ENCODE data around the gene NUDT8.
"Not testable (repeated sequence)": the region's sequence is repeated elsewhere in the genome, so short reads cannot be mapped to it uniquely, and the experiment has no call there.

Gene NUDT8

GRCh38 chr11:67593565-67593905 is 36.2 kb downstream of the NUDT8 start:
- DNase-seq (ENCODE audit: low read depth): no peak

DNA sequence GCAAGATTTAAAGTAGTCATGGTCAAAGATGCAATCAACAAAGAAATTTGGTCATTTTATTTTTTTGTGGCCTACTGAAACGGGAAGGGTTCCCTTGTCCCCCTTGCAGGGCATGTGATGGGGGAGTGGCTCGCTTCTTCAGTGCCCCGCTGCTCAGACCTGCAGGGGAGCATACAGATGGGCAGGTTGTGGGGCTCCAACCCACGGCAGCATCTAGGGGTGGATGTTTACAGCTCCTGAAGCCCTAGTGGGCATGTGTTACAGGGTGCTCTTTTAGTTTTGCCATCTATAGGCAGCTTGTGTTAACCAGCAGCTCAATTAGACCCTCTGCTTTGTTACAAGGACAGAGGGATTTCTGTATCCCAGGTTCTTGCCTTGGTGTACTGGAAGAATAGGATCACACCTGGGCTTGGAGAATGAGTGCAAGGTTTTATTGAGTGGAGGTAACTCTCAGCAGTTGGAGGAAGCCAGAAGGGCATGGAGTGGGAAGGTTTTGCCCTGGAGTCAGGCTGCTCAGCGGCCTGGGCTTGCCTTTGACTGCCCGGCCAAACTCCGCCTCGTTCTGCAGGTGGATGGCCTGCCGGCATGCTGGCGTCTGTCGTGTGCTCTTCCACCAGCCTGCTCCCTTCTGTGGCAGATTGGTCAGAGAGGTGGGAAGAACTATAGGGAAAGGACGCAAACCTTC is 36.7 kb downstream of the NUDT8 start:
- no peak for DNase-seq (ENCODE audit: low read depth)

- not testable (repeated sequence) for DNase-seq (ENCODE audit: low read depth)
Measured at GRCh38 chr11:67588899-67589415, 40.8 kb downstream of the NUDT8 start.

DNA sequence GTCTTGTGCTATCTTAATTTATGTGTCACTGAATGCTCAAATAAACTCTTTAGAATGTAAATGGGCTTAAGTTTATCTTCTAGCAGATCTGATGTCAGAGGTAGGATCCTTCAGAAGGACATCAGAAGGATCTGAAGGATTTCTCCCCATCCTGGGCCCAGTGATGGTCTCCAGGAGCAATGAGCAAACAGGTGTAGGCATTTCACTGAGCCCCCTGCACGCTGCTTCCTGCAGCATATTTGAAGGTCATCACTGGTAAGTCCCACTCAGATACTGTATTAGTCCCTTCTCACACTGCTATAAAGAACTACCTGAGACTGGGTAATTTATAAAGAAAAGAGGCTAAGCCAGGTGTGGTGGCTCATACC is 41.6 kb downstream of the NUDT8 start:
- no peak for DNase-seq (ENCODE audit: low read depth)

GRCh38 chr11:67586568-67587250 is 43.0 kb downstream of the NUDT8 start:
- DNase-seq (ENCODE audit: low read depth): no peak

- DNase-seq (ENCODE audit: low read depth): no peak
Measured at GRCh38 chr11:67585911-67586310, 43.8 kb downstream of the NUDT8 start.

- no peak for DNase-seq (ENCODE audit: low read depth)
Measured at GRCh38 chr11:67584881-67585873, 44.6 kb downstream of the NUDT8 start.

- DNase-seq (ENCODE audit: low read depth): peak; percentile 63
Measured at GRCh38 chr11:67584205-67584880, 45.4 kb downstream of the NUDT8 start.

DNA sequence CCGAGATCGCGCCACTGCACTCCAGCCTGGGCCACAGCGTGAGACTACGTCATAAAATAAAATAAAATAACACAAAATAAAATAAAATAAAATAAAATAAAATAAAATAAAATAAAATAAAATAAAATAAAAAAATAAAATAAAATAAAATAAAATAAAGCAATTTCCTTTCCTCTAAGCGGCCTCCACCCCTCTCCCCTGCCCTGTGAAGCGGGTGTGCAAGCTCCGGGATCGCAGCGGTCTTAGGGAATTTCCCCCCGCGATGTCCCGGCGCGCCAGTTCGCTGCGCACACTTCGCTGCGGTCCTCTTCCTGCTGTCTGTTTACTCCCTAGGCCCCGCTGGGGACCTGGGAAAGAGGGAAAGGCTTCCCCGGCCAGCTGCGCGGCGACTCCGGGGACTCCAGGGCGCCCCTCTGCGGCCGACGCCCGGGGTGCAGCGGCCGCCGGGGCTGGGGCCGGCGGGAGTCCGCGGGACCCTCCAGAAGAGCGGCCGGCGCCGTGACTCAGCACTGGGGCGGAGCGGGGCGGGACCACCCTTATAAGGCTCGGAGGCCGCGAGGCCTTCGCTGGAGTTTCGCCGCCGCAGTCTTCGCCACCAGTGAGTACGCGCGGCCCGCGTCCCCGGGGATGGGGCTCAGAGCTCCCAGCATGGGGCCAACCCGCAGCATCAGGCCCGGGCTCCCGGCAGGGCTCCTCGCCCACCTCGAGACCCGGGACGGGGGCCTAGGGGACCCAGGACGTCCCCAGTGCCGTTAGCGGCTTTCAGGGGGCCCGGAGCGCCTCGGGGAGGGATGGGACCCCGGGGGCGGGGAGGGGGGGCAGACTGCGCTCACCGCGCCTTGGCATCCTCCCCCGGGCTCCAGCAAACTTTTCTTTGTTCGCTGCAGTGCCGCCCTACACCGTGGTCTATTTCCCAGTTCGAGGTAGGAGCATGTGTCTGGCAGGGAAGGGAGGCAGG is 46.2 kb downstream of the NUDT8 start, which contains the start of gene GSTP1:
TSS of gene GSTP1 (plus strand) at position 566 of the 958 bp plus-strand sequence. CDS start at position 598, 32 bp downstream.
- peak; percentile 82 for DNase-seq (ENCODE audit: low read depth)

DNA sequence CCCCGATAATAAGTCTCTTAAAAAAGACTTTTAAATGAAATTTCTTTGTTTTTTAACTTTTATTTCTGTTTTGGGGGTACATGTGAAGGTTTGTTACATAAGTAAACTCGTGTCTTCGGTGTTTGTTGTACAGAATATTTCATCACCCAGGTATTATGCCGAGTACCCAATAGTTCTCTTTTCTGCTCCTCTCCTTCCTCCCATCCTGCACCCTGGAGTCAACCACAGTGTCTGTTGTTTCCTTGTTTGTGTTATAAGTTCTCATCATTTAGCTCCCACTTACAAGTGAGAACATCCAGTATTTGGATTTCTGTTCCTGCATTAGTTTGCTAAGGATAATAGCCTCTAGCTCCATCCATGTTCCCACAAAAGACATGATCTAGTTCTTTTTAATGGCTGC is 47.7 kb downstream of the NUDT8 start:
- DNase-seq (ENCODE audit: low read depth): no peak

DNA sequence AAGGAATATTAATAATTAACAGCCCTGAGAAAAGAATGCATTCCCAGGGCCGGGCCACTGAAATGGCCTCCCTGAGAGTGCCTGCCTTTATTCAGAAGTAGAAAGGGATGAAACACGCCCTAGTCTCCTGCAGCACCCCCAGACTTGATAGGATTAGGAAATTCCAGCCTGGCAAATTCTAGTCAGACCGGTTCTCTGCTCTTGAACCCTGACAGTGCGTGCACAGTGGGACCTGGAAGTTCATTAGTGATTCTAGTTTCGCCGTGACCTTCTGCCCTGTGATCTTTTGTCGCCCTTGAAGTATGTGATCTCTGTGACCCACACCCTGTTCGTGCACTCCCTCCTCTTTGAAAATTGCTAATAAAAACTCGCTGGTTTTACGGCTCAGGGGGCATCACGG is 48.3 kb downstream of the NUDT8 start:
- no peak for DNase-seq (ENCODE audit: low read depth)

DNA sequence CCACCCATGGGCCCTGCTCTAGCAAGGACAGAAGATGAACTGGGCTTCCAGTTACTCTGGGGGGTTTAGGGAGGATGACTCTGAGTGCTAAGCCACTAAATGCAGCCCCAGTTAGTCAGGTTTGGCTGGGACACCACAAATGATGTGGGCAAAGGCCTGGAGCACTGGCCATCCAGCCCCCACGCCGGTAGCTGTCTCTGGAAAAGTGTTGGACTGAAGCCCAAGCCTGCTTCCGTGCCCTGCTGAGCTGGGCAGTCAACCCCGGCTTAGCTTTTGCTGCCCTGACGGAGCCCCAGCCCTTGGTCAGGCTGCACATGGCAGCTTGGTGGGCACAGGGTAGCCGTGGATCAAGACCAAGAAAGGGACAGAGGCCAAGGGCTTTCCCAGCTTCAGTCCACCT is 51.8 kb downstream of the NUDT8 start:
- no peak for DNase-seq (ENCODE audit: low read depth)

Data from amniotic epithelial cell (primary cell).